ENCODE measurements around the gene COL18A1.
A peak's percentile ranks its signal among the peaks of the same experiment; 100 is the strongest.

COL18A1 gene

DNA sequence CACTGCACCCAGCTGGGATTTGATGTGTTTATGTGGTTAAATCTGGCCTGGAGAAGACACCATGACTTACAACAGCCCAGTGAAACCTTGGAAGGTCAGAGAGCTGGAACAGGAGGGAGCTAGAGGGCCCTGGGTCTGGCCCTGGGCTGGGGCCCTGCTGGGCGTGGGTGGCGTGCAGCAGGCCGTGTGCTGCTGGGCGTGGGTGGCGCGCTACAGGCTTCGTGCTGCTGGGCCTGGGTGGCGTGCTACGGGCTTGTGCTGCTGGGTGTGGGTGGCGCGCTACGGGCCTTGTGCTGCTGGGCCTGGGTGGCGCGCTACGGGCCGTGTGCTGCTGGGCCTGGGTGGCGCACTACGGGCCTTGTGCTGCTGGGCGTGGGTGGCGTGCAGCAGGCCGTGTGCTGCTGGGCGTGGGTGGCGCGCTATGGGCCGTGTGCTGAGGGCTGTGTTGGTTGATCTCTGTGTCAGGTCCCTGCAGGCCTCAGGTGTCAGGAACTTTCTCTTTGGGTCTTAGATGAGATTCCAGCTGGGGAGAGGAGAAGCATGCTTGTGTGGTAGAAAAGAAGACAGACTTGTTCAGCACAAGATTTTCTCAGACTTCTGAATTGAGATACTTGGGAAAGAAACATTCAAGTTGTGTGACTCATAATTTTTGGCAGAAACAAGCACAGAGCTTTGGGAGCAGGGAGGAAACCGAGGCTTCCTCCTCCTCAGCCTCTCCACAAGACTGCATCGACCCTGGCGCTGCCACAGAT is 66.0 kb downstream of the COL18A1 start:
- DNase-seq = no peak

DNA sequence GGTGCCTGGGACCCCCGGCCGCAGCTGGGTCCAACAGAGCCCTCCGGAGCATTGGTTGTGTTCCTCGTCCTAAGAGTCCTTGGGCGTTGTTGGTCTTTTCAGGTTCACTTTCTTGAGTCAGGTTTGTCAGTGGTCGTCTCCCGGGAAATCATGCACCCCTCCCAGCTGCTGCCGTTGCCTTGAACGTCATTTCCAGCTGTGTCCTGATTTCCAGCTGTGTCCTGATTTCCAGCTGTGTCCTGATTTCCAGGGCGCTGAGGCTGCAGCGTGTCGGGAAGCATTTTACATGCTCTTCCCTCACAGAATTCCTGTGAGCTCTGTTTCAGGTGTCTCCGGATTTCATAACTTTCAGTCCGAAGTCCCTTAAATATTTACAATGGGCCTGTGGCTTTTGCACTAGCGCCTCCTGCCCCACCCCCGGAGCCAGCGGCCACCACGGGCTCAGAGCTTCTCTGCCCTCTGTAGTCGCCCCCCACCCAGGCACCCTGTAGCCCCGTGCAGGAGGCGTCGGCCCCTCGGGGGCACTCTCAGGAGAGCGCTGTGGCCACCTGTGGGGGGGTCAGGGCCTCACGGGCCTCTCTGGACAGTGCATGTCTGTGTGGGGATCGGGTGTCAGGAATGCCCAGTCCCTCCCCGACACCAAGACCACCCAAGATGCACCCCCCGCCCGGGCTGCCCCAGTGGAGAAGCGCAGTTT is 66.7 kb downstream of the COL18A1 start:
- no peak for DNase-seq

DNA sequence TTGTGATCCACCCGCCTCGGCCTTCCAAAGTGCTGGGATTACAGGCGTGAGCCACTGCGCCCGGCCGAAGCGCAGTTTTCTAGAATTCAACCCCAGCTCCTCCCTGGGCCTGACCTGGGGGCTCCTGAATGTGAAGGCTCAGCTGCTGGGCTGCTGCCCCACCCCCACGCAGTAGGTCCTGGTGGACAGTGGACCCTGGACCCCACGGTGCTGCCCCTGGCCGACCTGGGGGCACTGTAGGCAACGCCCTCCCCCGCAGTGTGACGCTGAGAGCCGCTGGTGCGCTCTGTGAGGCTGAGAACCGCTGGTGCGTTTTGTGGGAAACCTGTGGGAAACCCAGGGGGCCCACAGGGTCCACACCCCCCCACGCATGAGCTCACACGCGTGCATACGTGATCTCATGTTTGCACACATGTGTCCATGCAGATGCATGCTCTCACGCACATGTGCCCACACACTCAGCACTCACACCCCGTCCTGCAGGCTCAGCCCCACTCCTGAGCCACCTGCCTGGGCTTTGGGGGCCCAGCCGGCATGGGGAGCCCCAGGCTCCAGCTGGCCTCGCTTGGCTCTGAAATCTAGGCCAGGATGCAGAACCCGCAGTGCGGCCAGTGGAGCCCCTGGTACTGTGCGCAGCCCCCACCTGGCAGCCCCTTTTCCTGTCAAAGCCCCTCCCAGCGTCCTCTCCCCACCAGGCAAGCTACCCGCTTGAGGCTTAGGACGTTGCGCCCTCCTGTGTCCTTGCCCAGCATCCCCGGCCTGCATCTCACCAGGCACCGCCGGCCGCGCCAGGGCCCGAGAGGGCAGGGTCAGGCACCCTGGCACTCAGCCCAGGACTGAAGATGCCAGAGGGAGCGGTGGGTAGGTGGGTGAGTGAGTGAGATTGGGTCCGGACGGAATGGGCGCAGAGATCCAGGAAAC is 67.7 kb downstream of the COL18A1 start:
- no peak for DNase-seq

DNA sequence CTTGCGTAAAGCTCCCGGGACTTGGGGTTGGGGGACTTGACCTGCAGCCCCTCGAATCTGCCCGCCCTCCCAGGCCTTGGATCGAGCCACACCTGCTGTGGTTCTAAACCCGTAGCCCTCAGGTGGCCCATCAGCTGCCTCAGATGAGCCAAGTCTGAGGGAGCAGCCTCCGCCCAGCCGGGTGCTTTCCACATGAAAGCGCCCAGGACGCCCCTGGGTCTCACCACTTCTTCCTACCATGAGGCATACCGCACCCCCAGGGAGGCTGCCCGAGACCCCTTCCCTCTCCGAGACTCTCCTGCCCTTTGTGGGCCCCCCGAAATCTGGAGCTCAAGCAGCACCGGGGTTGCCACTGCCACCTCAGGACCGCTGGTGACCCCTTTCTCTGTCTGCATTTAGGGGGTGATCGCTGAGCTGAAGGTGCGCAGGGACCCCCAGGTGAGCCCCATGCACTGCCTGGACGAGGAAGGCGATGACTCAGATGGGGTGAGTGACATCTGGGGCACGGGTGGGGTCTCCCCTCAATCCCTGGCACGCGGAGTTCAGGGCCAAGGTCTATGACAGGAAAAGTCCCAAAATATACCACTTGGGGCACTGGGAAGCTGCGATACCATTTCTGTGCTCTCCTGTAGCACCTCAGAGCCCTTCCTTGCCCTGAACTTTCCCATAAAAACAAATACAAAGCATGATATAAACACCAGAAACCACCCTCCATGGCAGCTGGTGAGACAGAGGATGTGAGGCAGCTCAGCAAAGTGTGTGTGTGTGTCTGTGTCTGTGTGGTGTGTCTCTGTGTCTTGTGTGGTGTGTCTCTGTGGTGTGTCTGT is 68.7 kb downstream of the COL18A1 start:
- no peak for DNase-seq

DNA sequence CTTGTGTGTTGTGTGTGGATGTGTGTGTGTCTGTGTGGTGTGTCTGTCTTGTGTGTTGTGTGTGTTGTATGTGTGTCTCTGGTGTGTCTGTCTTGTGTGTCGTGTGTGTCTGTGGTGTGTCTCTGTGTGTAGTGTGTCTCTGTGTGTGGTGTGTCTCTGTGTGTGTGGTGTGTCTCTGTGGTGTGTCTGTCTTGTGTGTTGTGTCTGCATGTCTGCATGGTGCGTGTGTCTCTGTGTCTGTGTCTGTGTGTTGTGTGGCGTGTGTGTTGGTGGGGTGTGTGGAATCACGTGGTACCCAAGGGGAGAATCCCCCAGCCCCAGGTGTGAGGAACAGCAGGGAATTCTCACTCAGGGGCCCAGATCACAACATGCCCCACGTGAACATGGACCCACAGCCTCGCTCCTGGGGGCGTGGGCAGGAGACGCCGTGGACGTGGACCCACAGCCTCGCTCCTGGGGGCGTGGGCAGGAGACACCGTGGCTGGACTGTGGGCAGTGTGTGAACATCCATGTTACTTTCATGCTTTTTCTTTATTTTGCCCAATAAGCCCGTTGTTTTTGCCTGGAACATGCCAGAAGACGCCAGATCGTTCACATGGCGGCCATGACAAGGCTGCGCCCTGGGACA is 69.5 kb downstream of the COL18A1 start:
- no peak for DNase-seq

DNA sequence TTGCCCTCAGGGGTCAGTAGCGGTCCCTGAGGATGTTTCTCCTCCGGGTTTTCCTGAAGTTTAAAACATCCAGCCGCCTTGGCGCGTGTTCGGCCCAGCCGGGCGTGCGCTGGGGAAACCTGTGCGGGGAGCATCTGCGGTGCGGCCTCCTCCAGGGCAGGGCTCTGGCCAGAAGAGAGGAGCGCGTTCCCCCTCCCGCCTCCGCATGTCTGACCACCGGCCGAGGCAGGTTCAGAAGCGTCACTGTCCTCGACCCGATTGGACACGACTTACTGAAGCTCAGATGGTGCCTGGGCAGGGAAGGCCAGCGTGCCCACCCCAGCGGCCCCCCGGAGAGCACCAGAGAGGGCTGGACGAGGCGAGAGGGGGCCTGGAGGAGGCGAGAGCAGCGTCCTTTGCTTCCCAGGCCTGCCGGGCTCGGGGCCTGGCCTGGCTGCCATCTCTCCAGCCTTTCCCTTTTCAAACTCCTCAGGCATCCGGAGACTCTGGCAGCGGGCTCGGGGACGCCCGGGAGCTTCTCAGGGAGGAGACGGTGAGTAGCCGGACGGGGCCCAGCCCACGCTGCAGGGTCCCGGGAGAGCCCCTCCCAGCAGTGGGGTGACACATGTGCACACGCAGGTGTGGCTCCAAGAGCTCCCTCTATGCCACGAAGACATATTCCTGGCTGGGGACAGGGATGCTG is 70.2 kb downstream of the COL18A1 start:
- DNase-seq = no peak

DNA sequence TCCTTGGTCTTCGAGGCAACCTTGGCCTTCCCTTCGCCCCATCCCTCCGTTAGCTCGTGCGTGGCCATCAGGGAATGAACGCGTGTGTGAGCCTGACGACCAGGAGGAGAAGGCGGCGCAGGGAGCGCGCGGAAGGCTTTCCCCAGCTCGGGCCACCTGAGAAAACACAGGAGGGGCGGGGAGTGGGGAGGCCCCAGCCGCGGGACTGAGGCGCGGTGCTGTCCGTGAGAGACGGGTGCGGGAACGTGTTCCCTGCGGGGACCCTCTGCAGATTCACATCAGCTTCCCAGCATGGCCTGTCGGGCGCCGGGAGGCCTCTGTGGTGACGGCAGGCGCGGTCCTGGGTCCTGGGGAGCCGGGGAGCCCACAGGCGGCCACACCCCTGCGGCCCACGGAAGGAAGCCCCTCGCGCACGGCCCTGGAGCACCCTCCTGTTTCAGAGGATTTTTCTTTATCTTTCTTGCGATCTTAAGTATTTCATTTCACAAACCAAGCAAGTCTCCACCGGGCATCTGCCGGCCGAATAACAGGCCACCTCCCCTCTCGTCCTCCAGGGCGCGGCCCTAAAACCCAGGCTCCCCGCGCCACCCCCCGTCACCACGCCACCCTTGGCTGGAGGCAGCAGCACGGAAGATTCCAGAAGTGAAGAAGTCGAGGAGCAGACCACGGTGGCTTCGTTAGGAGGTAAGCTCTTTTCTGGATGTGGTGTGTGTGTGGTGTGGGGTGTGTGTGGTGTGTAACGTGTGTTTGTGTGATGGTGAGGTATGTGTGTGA is 71.0 kb downstream of the COL18A1 start:
- no peak for DNase-seq

DNA sequence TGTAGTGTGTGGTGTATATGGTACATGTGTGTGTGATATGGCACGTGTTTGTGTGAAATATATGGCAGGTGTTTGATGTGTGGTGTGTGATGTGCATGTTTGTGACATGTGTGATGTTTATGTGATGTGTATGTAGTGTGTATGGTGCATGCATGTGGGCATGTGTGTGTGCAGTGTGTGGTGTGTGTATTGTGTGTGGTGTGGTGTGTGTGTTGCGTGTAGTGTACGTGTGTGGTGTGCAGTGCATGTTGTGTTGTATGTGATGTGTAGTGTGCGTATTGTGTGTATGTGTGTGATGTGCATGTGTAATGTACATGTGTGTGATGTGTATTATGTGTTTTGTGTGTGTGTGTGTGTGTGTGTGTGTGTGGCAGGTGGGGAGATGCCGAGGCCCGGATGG is 71.6 kb downstream of the COL18A1 start:
- DNase-seq = no peak

DNA sequence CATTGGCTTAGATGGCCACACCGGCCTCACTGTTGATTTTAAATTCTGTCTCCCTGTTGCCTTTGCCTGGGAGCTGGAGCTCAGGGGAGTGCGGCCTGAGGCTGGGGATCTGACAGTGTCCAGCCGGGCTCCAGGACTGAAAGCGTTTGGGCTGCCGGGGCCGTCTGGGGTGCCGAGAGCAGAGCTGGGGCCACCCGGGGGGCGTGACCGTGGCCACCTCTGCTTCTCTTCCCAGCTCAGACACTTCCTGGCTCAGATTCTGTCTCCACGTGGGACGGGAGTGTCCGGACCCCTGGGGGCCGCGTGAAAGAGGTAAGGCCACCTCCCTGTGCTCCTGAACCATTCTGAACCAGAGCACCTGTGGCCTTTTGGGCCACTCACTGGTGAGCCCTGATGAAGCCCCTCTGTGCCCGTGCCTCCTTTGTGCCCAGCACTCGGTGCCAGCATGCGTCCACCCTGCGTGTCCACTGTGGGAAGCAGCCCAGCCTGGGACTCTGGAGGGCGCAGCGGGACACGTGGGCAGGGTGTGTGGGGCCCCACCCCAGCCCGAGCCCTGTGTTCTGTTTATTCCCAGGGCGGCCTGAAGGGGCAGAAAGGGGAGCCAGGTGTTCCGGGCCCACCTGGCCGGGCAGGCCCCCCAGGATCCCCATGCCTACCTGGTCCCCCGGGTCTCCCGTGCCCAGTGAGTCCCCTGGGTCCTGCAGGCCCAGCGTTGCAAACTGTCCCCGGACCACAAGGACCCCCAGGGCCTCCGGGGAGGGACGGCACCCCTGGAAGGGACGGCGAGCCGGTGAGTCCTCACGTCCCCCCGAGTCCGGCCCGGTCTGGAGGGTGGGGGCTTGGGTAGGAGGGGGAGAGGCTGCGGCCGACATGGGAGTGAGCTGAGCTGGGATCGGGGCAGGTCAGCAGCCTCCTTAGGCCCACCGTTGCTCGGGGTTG is 72.5 kb downstream of the COL18A1 start:
- no peak for DNase-seq

DNA sequence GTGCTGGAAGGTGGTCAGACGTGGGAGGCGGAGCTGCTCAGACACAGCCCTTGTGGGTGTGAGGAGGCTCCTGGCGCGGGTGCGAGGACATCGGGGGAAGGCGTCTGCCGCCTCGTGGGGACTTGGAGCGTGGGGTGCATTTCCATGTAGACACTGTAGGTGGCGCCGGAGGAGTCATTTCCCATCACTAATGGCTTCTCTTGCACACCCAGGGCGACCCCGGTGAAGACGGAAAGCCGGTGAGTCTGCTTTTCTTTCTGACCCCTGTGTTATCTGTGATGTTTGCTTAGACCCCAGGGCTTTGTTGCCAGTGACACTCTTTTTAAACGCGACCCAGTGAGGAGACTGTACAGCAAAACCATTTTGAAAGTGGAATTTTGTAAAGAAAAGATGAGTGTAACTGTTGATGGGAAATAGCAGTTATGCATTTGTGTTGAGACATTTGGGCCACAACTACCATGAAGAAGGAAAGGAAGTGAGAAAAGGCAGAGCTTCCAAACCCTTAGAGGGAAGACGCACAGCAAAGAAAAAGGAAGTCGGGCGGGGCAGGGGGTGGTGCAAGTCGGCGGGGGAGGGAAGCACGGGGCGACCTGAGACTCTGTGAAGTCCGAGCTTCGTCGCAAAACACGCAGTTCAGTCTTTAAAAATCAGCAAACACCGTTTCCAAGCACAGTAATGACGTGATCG is 73.3 kb downstream of the COL18A1 start:
- peak; percentile 91 for DNase-seq

DNA sequence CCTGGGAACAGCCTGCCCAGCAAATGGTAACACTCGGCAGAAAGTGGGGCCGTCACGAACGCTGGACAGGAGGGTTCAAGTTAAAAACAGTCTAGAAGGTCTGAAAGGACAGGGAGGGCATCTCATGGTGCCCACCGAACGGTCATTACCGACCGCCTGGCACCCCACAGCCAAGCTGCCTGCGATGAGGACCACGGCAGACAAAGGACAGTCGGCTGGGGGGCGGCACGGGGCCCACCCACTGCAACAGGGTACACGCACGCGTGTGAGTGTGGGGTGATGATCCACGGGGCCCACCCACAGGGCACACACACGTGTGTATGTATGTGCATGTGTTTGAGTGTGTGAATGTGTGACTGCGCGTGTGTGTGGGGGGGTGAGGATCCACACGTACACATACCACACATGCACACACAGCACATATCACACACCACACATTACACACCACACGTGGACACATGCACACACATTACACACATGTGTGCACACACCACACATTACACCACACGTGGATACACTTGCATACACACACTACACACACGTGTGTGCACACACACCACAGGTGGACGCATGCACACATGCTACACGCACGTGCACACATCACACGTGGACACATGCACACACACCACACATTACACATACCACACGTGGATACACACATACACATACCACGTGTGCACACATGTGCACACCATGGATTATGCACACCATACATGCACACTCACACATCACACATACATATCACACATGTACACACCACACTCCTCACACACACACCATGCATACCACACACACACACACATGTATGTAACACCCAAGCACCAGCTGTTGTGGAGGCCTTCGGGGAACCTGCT is 74.1 kb downstream of the COL18A1 start:
- no peak for DNase-seq

DNA sequence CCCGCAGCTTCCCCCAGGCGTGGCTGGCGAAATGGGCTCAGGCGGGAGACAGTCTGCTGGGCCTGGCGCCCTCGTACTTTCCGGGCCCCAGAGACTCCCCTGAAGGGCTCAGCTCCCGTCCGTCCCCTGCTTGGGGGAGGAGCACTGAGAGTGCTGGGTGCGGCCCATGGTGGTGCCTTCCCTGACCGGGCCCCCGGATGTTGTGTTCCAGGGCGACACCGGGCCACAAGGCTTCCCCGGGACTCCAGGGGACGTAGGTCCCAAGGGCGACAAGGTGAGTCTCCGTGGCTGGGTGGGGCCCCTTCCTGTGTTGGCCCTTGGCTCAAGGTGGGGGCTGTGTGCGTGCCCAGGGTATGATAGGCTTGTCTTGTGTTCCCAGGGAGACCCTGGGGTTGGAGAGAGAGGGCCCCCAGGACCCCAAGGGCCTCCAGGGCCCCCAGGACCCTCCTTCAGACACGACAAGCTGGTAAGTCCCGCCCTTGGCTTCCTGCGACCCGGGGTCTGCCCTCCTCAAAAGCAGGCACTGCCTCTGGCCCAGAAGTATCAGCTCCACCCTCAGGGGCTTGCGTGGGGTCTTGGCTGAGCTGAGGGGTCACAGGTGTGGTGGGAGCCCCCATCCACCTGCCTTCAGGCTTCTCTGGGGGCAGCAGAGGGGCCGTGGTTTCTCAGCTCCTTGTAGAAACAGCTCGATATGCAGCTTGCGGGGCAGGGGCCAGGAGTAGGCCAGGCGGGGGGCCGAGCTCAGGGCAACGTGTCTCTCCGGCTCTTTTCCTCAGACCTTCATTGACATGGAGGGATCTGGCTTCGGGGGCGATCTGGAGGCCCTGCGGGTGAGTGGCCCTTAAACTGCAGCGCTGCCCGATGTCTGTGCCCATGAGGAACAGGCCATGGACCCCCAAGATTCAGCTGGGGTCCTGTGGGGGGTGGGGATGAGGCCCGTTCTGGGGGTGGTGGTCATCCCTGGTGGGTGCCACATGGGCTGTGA is 75.0 kb downstream of the COL18A1 start:
- no peak for DNase-seq

DNA sequence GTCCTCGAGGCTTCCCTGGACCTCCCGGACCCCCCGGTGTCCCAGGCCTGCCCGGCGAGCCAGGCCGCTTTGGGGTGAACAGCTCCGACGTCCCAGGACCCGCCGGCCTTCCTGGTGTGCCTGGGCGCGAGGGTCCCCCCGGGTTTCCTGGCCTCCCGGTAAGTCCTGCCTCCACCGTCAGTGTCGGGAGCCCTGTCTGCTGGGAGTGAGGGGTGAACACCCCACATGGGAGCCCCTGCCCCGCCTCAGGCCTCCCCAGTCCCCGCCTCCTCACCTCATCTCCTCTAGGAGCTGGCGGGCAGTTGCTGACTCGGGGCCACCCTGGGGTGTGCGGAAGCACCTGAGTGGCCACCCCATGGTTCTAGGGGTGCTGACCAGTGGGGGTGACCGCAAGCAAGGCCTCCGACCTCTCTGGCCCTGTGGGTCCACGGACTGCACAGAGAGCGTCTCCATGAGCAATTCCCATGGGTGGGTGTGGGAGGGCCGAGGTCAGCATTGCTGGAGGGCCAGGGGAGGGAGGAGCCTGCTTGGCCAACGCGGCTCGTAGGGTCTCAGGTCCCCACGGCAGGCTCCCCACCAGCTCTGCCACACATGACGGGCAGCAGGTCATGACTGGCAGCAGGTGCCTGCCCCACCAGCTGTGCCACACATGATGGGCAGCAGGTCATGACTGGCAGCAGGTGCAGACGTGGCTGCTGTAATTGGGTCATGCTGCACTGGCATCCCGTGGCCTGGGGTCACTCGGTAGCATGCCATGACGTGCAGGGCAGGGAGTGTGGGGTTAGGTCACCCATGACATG is 75.9 kb downstream of the COL18A1 start:
- DNase-seq = no peak

DNA sequence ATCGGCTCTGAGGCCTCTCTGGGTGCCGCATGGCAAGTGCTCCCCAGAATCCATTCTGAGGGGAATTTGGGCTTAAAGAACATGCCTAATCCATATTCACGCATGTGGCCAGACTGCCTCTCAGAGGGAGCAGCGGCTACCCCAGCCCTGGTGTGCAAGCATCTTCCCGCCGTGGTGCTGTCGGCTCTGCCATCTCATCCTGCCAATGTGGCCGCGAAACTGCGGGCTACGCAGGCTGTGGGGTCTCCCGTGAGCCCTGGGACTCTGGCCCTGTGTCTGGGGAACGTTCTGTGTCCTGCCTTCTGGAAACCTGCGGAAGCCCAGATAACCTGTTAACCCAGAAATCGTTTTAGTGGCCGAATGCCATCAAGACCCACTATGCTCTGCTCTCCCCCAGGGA is 76.6 kb downstream of the COL18A1 start:
- no peak for DNase-seq

DNA sequence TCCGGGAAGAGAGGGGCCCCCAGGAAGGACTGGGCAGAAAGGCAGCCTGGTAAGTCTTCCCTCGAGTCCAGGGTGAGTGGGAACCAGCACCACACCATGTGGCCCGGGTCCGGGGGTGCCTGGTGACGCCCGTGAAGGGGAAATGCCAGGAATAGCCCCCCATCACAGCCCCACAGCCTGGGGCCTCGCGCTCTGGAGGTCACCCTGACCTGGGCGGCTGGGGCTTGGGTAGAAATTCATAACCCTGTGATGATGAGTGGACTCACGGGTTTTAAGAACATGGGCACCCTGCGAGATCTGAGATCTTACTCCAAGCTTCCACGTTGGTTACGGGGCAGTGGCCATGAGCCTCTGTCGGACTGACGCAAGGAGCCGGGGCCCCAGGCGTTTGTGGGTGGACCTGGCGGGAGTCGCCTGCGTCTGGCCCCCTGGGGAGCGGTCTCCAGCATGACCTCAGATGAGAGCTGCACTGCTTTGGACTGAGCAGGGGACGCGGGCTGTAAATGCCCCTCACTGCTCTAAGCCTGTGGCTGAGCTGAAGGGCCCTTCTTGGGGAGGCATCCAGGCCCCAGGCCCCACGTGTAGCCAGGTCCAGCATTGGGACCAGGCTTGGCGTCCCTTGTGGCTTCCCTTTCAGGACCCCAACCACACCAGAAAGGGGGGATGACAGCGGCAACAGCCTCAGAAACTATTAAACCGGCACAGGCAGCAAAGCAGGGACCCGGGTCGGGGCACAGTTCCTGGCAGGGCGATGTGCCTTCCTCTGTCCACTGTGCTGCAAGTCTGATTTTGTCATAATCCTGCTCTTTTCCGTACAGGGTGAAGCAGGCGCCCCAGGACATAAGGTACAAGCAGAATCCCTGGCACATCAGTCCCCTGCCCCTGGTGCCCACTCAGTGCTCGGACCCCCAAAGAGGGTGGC is 77.3 kb downstream of the COL18A1 start:
- no peak for DNase-seq

All from OCI-M1 (cell line).